H9 (cell line): ENCODE results near the gene DSE. TPM values are rescaled to one million over a fixed set of nuclear protein-coding genes. Genes with fewer than 3 reads are reported as not detected.

Source experiments
- DNase-seq: peaks from one replicate; pipeline ENCODE4 v3.0.0-alpha.2; 2017
- H2AFZ ChIP-seq: one replicate; pipeline ENCODE4 v1.6.1; 2013; ENCODE audit warnings: mild to moderate bottlenecking, low read length, control low read depth, moderate library complexity
- H2AK5ac ChIP-seq: 2 replicates; pipeline ENCODE4 v1.6.1; 2013; ENCODE audit warnings: low read length, control low read depth, mixed read lengths; ENCODE audit not compliant: insufficient read length
- H2BK120ac ChIP-seq: one replicate; pipeline ENCODE4 v1.6.1; 2013; ENCODE audit warnings: low read depth, mild to moderate bottlenecking, low read length, control low read depth, inconsistent platforms; ENCODE audit not compliant: poor library complexity, severe bottlenecking
- H2BK12ac ChIP-seq: 2 replicates; pipeline ENCODE4 v1.6.1; 2013; ENCODE audit warnings: low read length, control low read depth, mixed read lengths, low read depth; ENCODE audit not compliant: insufficient read length
- H2BK15ac ChIP-seq: 2 replicates; pipeline ENCODE4 v1.6.1; 2013; ENCODE audit warnings: low read depth, low read length, control low read depth
- H2BK20ac ChIP-seq: one replicate; pipeline ENCODE4 v1.6.1; 2013; ENCODE audit warnings: low read depth, mild to moderate bottlenecking, low read length, control low read depth, inconsistent platforms; ENCODE audit not compliant: poor library complexity, severe bottlenecking
- H2BK5ac ChIP-seq: 2 replicates; pipeline ENCODE4 v1.6.1; 2013; ENCODE audit warnings: low read length, control low read depth, mixed read lengths; ENCODE audit not compliant: insufficient read length
- H3K14ac ChIP-seq: 2 replicates; pipeline ENCODE4 v1.6.1; 2013; ENCODE audit warnings: low read length, control low read depth; ENCODE audit not compliant: insufficient read depth
- H3K18ac ChIP-seq: 2 replicates; pipeline ENCODE4 v1.6.1; 2013; ENCODE audit warnings: low read depth, mild to moderate bottlenecking, mixed read lengths, low read length, control low read depth; ENCODE audit not compliant: insufficient read length
- H3K23ac ChIP-seq: 2 replicates; pipeline ENCODE4 v1.6.1; 2013; ENCODE audit warnings: low read length, control low read depth, mixed read lengths, low read depth; ENCODE audit not compliant: insufficient read length
- H3K23me2 ChIP-seq: 2 replicates; pipeline ENCODE4 v1.6.1; 2013; ENCODE audit warnings: low read depth, mild to moderate bottlenecking, mixed read lengths, low read length, control low read depth; ENCODE audit not compliant: insufficient read length, poor library complexity, severe bottlenecking
- H3K27ac ChIP-seq: 2 replicates; pipeline ENCODE4 v1.5.1; 2013; ENCODE audit warnings: low read length, control low read depth, mixed read lengths, low read depth; ENCODE audit not compliant: insufficient read length
- H3K27me3 ChIP-seq: 2 replicates; pipeline ENCODE4 v1.6.1; 2013; ENCODE audit warnings: low read length, control low read depth, inconsistent platforms; ENCODE audit not compliant: insufficient read depth
- H3K4ac ChIP-seq: 2 replicates; pipeline ENCODE4 v1.6.1; 2013; ENCODE audit warnings: low read depth, mild to moderate bottlenecking, control low read depth, inconsistent platforms, low read length, moderate library complexity
- H3K4me1 ChIP-seq: 2 replicates; pipeline ENCODE4 v1.6.1; 2013; ENCODE audit warnings: low read length, control low read depth, inconsistent platforms; ENCODE audit not compliant: insufficient read depth
- H3K4me2 ChIP-seq: 2 replicates; pipeline ENCODE4 v1.6.1; 2013; ENCODE audit warnings: low read length, control low read depth, mixed read lengths; ENCODE audit not compliant: insufficient read length, insufficient read depth
- H3K56ac ChIP-seq: 2 replicates; pipeline ENCODE4 v1.6.1; 2013; ENCODE audit warnings: low read depth, mild to moderate bottlenecking, mixed read lengths, low read length, control low read depth; ENCODE audit not compliant: insufficient read length
- H3K79me1 ChIP-seq: 2 replicates; pipeline ENCODE4 v1.6.1; 2013; ENCODE audit warnings: low read depth, mild to moderate bottlenecking, moderate library complexity, low read length, control low read depth, inconsistent platforms; ENCODE audit not compliant: insufficient read depth, poor library complexity, severe bottlenecking
- H3K79me2 ChIP-seq: 2 replicates; pipeline ENCODE4 v1.6.1; 2013; ENCODE audit warnings: low read length, control low read depth, inconsistent platforms; ENCODE audit not compliant: insufficient read depth
- H3K9ac ChIP-seq: 2 replicates; pipeline ENCODE4 v1.6.1; 2013; ENCODE audit warnings: low read length, control low read depth, mixed read lengths; ENCODE audit not compliant: insufficient read length; ENCODE audit errors: extremely low read depth
- H3K9me3 ChIP-seq: one replicate; pipeline ENCODE4 v1.6.1; 2013; ENCODE audit warnings: low read depth, low read length, inconsistent platforms; ENCODE audit not compliant: control insufficient read depth
- H3T11ph ChIP-seq: one replicate; pipeline ENCODE4 v1.6.1; 2013; ENCODE audit warnings: mild to moderate bottlenecking, low read length, control low read depth, inconsistent platforms
- H4K20me1 ChIP-seq: one replicate; pipeline ENCODE4 v1.6.1; 2013; ENCODE audit not compliant: control insufficient read depth, insufficient read length, insufficient read depth
- H4K5ac ChIP-seq: 2 replicates; pipeline ENCODE4 v1.6.1; 2013; ENCODE audit warnings: low read depth, mild to moderate bottlenecking, mixed read lengths, low read length, control low read depth; ENCODE audit not compliant: insufficient read length
- H4K8ac ChIP-seq: replicated peaks from 2 replicates; pipeline ENCODE4 v1.6.1; 2013; ENCODE audit warnings: low read length, control low read depth, mixed read lengths, low read depth; ENCODE audit not compliant: insufficient read length
- H4K91ac ChIP-seq: 2 replicates; pipeline ENCODE4 v1.6.1; 2013; ENCODE audit warnings: low read depth, mild to moderate bottlenecking, moderate library complexity, mixed read lengths, low read length, control low read depth; ENCODE audit not compliant: insufficient read length
- H3K27ac Mint-ChIP-seq, 3 experiments: 2 replicates in 2 of 3; 3 replicates in 1 of 3; pipeline ENCODE4 v1.8.0; 2020 to 2021; ENCODE audit warnings: mixed read lengths in 3 of 3, mild to moderate bottlenecking in 1 of 3, moderate library complexity in 1 of 3
- H3K27me3 Mint-ChIP-seq: 2 replicates; pipeline ENCODE4 v1.8.0; 2021; ENCODE audit warnings: low read depth, mild to moderate bottlenecking, moderate library complexity, mixed read lengths
- H3K36me3 Mint-ChIP-seq, 3 experiments: 2 replicates in 2 of 3; 3 replicates in 1 of 3; pipeline ENCODE4 v1.8.0; 2020 to 2021; ENCODE audit warnings: low read depth in 3 of 3, mixed read lengths in 3 of 3; ENCODE audit not compliant: insufficient read depth in 1 of 3
- H3K4me1 Mint-ChIP-seq, 2 experiments: 2 replicates each; pipeline ENCODE4 v1.8.0; 2020; ENCODE audit warnings: mixed read lengths in 2 of 2
- H3K4me3 Mint-ChIP-seq, 2 experiments: 2 replicates in 1 of 2; 3 replicates in 1 of 2; pipeline ENCODE4 v1.8.0; 2020 to 2021; ENCODE audit warnings: mild to moderate bottlenecking in 2 of 2, mixed read lengths in 2 of 2, moderate library complexity in 1 of 2
- H3K9me3 Mint-ChIP-seq, 2 experiments: 2 replicates in 1 of 2; 3 replicates in 1 of 2; pipeline ENCODE4 v1.8.0; 2020; ENCODE audit warnings: mild to moderate bottlenecking in 2 of 2, mixed read lengths in 2 of 2, moderate library complexity in 1 of 2
- CTCF ChIP-seq: fragments of 200-600 bp; sonication (generic); conservative IDR thresholded peaks from 3 replicates; pipeline ENCODE4 v1.8.0; 2021; ENCODE audit warnings: antibody characterized with exemption, mild to moderate bottlenecking
- WGBS: extraction: QIAGEN DNeasy Blood & Tissue Kit; methylation state at CpG from one replicate; pipeline ENCODE4 v1.1.7; 2013; ENCODE audit warnings: missing lambda C conversion rate, low lambda C conversion rate, mixed read lengths; ENCODE audit not compliant: insufficient read length; ENCODE audit errors: extremely low coverage; 5-methylcytosine and 5-hydroxymethylcytosine counted together
- total RNA-seq: library from RNA; stranded (reverse); gene quantifications from 2 replicates; pipeline ENCODE4 v1.2.1, GENCODE V29; 2021

The DSE gene
- total RNA-seq, 1 experiment from 2014 or later = 45.6 TPM

GRCh38 chr6:116443105-116443504 is 72.4 kb downstream of the DSE start:
- Histone ChIP-seq H3K4ac (no peak overlapping the region), H3K23ac (no peak overlapping the region), H4K20me1 (no peaks in the 10 kb centered on the region), H3K14ac (no peak overlapping the region), H4K8ac (no peak overlapping the region), H4K91ac (no peak overlapping the region), H3K56ac (no peak overlapping the region), H3K18ac (no peak overlapping the region), H2BK120ac (no peak overlapping the region), H4K5ac (no peak overlapping the region), H3K23me2 (no peaks in the 10 kb centered on the region), H3K9ac (no peak overlapping the region), H2AFZ (no peak overlapping the region), H2BK20ac (no peak overlapping the region), H3T11ph (no peak overlapping the region), H3K4me1 (no peaks in the 10 kb centered on the region), H3K27ac (no peak overlapping the region), H3K79me2 (no peaks in the 10 kb centered on the region), H2BK15ac (no peak overlapping the region), H3K4me2 (no peak overlapping the region), H2AK5ac (no peak overlapping the region), H3K9me3 (no peaks in the 10 kb centered on the region), H2BK5ac (no peak overlapping the region), H2BK12ac (no peak overlapping the region), H3K79me1 (no peaks in the 10 kb centered on the region), H3K27me3 (no peaks in the 10 kb centered on the region)
- Mint-ChIP-seq H3K27ac (no peak overlapping the region), H3K27me3 (no peaks in the 10 kb centered on the region), H3K9me3 (no peaks in the 10 kb centered on the region), H3K4me3 (no peak overlapping the region), H3K4me1 (peaks cover 22 to 28% of the 10 kb centered on the region in 2 experiments), H3K36me3 (no peaks in the 10 kb centered on the region)
- TF ChIP-seq CTCF = no peak
- no peak for DNase-seq
- no CpG with 5 or more reads among the region's 2 CpGs for WGBS
